HFF-Myc (cell line): ENCODE data around the gene CDC42.

ENCODE experiments used
- DNase-seq: peaks from one replicate; pipeline ENCODE4 v3.0.0-alpha.2; 2011; ENCODE audit warnings: low read depth; ENCODE audit errors: extremely low read depth
- H3K4me3 ChIP-seq: replicated peaks from 2 replicates; pipeline ENCODE4 v1.5.1; 2011; ENCODE audit warnings: low read depth, mild to moderate bottlenecking, control low read depth, low read length
- CTCF ChIP-seq: IDR thresholded peaks from 2 replicates; pipeline ENCODE4 v1.5.1; 2012; ENCODE audit warnings: mild to moderate bottlenecking, low read depth, low read length, control low read depth; ENCODE audit errors: missing control alignments

CDC42 gene

GRCh38 chr1:22041505-22041904 lies 11.0 kb upstream of the CDC42 start:
- DNase-seq = no peak
- TF ChIP-seq CTCF = no peak
- no peak overlapping the region for H3K4me3 ChIP-seq

GRCh38 chr1:22043198-22043769 lies 9.2 kb upstream of the CDC42 start:
- TF ChIP-seq CTCF = no peak
- DNase-seq = no peak
- no peak overlapping the region for H3K4me3 ChIP-seq

GRCh38 chr1:22044690-22045420 lies 7.7 kb upstream of the CDC42 start:
- no peak for DNase-seq
- no peak overlapping the region for H3K4me3 ChIP-seq
- no peak for TF ChIP-seq CTCF

- DNase-seq = no peak
- no peak overlapping the region for H3K4me3 ChIP-seq
- TF ChIP-seq CTCF = no peak
These were observed 6.8 kb upstream of the CDC42 start for GRCh38 chr1:22045604-22046228.

- no peak for DNase-seq
- no peak for TF ChIP-seq CTCF
These were observed 3.9 kb upstream of the CDC42 start for GRCh38 chr1:22048351-22049192.

GRCh38 chr1:22050330-22050729 lies 2.2 kb upstream of the CDC42 start:
- DNase-seq = no peak
- H3K4me3 ChIP-seq = no peak overlapping the region
- no peak for TF ChIP-seq CTCF

More at GRCh38 chr1:22048351-22049192, 3.9 kb upstream of the CDC42 start:
- no peak overlapping the region for H3K4me3 ChIP-seq
